Rectal smooth muscle tissue (tissue), 1 donor: Measurements from ENCODE around the gene SETX.

Source experiments
- H3K27ac ChIP-seq: one replicate; pipeline ENCODE4 v1.7.0; 2013; ENCODE audit warnings: low read depth, low read length, inconsistent platforms
- H3K27me3 ChIP-seq: one replicate; pipeline ENCODE4 v1.7.0; 2013; ENCODE audit warnings: low read length; ENCODE audit not compliant: control insufficient read depth, insufficient read depth
- H3K36me3 ChIP-seq: one replicate; pipeline ENCODE4 v1.7.0; 2013; ENCODE audit warnings: low read length; ENCODE audit not compliant: control insufficient read depth, insufficient read depth
- H3K4me1 ChIP-seq: one replicate; pipeline ENCODE4 v1.7.0; 2013; ENCODE audit warnings: low read length; ENCODE audit not compliant: control insufficient read depth, insufficient read depth
- H3K4me3 ChIP-seq: one replicate; pipeline ENCODE4 v1.7.0; 2013; ENCODE audit warnings: low read length
- H3K9ac ChIP-seq: one replicate; pipeline ENCODE4 v1.7.0; 2013; ENCODE audit warnings: low read length

The SETX gene

GRCh38 chr9:132346177-132346576 lies 8.6 kb downstream of the SETX start:
- Histone ChIP-seq H3K27me3 (no peaks in the 10 kb centered on the region), H3K27ac (no peak overlapping the region), H3K4me1 (peaks cover 4% of the 10 kb centered on the region), H3K9ac (no peak overlapping the region), H3K4me3 (no peak overlapping the region), H3K36me3 (peaks cover 48% of the 10 kb centered on the region)

GRCh38 chr9:132341177-132341840 lies 13.5 kb downstream of the SETX start:
- no peaks in the 10 kb centered on the region for H3K27me3 ChIP-seq
- no peak overlapping the region for H3K4me3 ChIP-seq
- H3K36me3 ChIP-seq = peaks cover 46% of the 10 kb centered on the region
- no peak overlapping the region for H3K27ac ChIP-seq
- H3K4me1 ChIP-seq = no peaks in the 10 kb centered on the region
- H3K9ac ChIP-seq = no peak overlapping the region

- Histone ChIP-seq H3K4me1 (no peaks in the 10 kb centered on the region), H3K27me3 (no peaks in the 10 kb centered on the region), H3K36me3 (peaks cover 42% of the 10 kb centered on the region), H3K4me3 (no peak overlapping the region), H3K27ac (no peak overlapping the region), H3K9ac (no peak overlapping the region)
Observed at GRCh38 chr9:132334364-132334763, 20.4 kb downstream of the SETX start.

GRCh38 chr9:132333556-132333955 lies 21.2 kb downstream of the SETX start:
- H3K4me3 ChIP-seq = no peak overlapping the region
- H3K27ac ChIP-seq = no peak overlapping the region
- no peaks in the 10 kb centered on the region for H3K4me1 ChIP-seq
- H3K36me3 ChIP-seq = peaks cover 42% of the 10 kb centered on the region
- H3K9ac ChIP-seq = no peak overlapping the region
- no peaks in the 10 kb centered on the region for H3K27me3 ChIP-seq

- Histone ChIP-seq H3K4me3 (no peak overlapping the region), H3K36me3 (peaks cover 34% of the 10 kb centered on the region), H3K27ac (no peak overlapping the region), H3K27me3 (no peaks in the 10 kb centered on the region), H3K9ac (no peak overlapping the region), H3K4me1 (no peaks in the 10 kb centered on the region)
Observed at GRCh38 chr9:132328580-132328979, 26.2 kb downstream of the SETX start.

DNA sequence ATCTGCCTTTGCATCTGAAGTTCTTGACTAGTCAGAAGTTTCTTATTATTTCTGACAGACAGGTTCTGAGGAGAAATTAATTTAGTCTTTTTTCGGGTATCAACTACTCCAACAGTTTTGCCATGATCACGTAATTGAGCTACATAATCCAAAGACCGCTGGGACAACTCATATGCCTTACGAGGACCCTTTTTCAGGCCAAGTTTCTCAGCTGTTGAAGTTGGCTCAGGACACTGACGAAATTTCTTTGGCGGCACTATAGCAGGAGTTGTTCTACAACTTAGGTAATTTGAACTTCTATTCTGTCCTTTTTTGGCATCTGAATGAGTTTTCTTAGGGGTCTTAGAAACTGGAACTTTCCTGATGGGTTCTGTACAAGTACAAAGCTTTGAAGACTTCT lies 27.2 kb downstream of the SETX start:
- Histone ChIP-seq H3K27ac (no peak overlapping the region), H3K27me3 (no peaks in the 10 kb centered on the region), H3K36me3 (peaks cover 31% of the 10 kb centered on the region), H3K4me3 (no peak overlapping the region), H3K9ac (no peak overlapping the region), H3K4me1 (no peaks in the 10 kb centered on the region)

DNA sequence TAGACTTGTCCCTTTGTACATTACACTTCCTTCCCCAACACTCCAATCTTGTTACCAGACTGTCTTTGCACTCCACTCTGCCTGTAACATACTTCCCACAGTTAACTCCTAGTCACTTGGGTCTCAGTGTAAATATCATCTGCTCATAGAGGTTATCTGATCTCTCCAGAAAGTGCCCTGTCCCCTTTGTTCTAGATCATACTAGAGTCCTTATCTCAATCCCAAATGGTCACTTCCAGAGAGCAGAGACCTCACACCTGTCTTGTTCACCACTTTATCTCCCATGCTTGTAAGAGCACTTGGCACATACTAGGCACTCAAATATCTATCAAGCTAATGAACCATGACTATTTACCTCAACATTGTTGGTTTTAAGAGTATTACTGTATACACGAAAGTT lies 30.4 kb downstream of the SETX start:
- Histone ChIP-seq H3K4me1 (peaks cover 3% of the 10 kb centered on the region), H3K27me3 (no peaks in the 10 kb centered on the region), H3K36me3 (peaks cover 13% of the 10 kb centered on the region), H3K27ac (no peak overlapping the region), H3K4me3 (no peak overlapping the region), H3K9ac (no peak overlapping the region)

DNA sequence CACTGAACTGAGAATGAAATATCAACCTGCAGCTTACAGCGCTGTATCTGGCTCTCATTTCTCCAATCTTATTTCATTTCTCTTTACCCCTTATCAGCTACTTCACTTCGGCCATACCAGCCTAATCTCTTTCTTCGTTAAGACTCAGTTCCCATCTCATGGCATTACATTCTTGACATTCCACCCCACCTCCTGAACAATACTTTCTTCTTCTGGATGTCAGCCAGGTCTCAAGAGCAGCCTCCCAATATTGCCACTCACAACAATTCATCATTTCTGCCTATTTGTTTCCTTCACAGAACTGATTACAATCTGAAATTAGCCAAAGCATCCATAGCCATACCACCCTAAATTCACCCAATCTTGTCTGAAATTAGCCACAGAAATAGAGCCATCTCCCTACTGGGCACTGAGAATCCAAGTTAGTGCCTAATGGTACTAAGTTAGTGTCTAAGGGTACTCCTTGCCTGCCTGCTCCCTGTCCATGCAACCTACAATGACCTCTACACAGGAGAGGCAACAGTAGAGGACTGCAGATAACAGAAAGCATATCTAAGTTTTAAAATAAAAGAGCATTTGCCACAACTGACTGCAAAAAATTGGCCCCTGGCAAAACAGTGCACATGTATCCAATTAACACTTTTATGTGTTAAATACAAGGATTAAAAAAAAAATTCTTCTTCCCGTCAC lies 35.2 kb downstream of the SETX start:
- Histone ChIP-seq H3K27me3 (no peaks in the 10 kb centered on the region), H3K9ac (no peak overlapping the region), H3K4me1 (peaks cover 4% of the 10 kb centered on the region), H3K4me3 (no peak overlapping the region), H3K36me3 (peaks cover 20% of the 10 kb centered on the region), H3K27ac (no peak overlapping the region)

DNA sequence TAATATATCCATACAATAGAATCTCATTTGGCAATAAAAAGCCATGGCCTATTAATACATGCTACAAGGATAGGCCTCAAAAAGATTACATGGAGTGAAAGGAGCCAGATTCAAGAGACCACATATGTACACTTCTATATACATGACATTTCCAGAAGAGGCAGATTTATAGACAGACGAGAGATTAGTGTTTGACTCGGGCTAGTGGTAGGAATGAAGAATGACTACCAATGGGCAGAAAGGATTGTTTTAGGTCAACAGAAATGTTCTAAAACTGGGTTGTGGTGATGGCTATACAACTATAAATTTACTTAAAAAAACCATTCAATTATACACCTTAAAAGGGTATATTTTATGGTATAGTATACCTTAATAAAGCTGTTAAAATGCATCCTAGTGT lies 41.9 kb downstream of the SETX start:
- no peaks in the 10 kb centered on the region for H3K4me1 ChIP-seq
- H3K27ac ChIP-seq = no peak overlapping the region
- no peaks in the 10 kb centered on the region for H3K27me3 ChIP-seq
- H3K9ac ChIP-seq = no peak overlapping the region
- peaks cover 24% of the 10 kb centered on the region for H3K36me3 ChIP-seq
- no peak overlapping the region for H3K4me3 ChIP-seq

- no peak overlapping the region for H3K27ac ChIP-seq
- H3K4me3 ChIP-seq = no peak overlapping the region
- no peak overlapping the region for H3K9ac ChIP-seq
- peaks cover 24% of the 10 kb centered on the region for H3K36me3 ChIP-seq
- H3K4me1 ChIP-seq = no peaks in the 10 kb centered on the region
- H3K27me3 ChIP-seq = no peaks in the 10 kb centered on the region
Observed at GRCh38 chr9:132312426-132312825, 42.4 kb downstream of the SETX start.

DNA sequence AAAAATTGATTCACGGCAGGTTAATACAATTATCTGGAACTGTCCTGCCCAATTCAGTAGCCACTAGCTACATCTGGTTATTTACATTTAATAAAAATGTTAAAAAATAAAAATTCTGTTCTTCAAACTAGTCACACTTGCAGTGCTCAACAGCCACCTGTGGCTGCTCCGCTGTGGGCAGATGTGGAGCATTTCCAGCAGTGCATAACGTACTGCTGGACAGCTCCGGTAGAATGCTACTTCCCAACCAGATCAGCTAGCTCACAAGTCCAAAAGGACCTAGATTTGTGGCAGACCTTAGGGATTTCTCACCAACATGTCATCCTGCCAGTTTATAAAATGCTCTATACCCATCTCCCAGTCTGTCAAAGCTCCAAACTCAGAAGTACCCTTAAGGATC lies 42.8 kb downstream of the SETX start:
- Histone ChIP-seq H3K9ac (no peak overlapping the region), H3K36me3 (peaks cover 21% of the 10 kb centered on the region), H3K27ac (no peak overlapping the region), H3K4me3 (no peak overlapping the region), H3K27me3 (no peaks in the 10 kb centered on the region), H3K4me1 (no peaks in the 10 kb centered on the region)

DNA sequence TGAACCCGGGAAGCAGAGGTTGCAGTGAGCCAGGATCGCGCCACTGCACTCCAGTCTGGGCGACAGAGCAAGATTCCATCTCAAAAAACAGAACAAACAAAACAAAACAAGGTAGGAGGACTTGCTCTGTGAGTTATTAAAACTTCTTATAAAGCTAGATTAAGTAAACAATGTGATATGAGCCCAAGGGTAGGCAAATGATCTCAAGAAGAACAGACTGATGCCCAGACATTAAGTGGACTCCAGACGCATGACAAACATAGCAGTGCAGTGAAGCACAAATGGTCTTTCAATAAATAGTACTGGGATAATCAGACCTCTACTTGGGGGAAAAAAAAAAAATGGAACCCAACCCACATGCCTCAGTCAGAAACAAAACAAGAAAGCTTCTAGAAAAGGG lies 45.7 kb downstream of the SETX start:
- Histone ChIP-seq H3K4me1 (no peaks in the 10 kb centered on the region), H3K27ac (no peak overlapping the region), H3K4me3 (no peak overlapping the region), H3K27me3 (no peaks in the 10 kb centered on the region), H3K36me3 (peaks cover 16% of the 10 kb centered on the region), H3K9ac (no peak overlapping the region)

DNA sequence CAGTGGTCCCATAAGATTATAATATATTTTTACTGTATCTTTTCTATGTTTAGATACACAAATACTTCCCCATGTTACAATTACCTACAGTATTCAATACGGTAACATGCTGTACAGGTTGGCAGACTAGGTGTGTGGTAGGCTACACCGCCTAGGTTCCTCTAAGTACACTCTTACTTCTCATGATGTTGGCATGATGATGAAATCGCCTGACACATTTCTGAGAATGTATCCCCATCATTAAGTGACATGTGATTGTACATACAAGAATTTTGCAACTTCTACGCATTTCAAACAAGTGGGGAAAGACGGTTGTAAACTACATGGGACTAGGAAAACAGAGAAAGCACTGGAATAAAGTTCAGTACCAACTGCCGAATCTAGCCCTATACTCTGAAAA lies 53.3 kb downstream of the SETX start:
- Histone ChIP-seq H3K4me3 (no peak overlapping the region), H3K4me1 (no peaks in the 10 kb centered on the region), H3K9ac (no peak overlapping the region), H3K27me3 (no peaks in the 10 kb centered on the region), H3K36me3 (peaks cover 29% of the 10 kb centered on the region), H3K27ac (no peak overlapping the region)
